Suprapubic skin (tissue), 4 donors: Measurements from ENCODE around the gene AAR2. TPM values are rescaled to one million over a fixed set of nuclear protein-coding genes. Genes with fewer than 3 reads are reported as not detected.

Experiments used
- DNase-seq, 2 donors: peaks; one replicate each; pipeline ENCODE4 v3.0.0-alpha.2; 2019; ENCODE audit warnings: low spot score in 2 of 2
- H3K27ac ChIP-seq: fragments of 200-600 bp; sonication (generic); one replicate; pipeline ENCODE4 v1.5.1; 2019
- H3K27me3 ChIP-seq: fragments of 200-600 bp; sonication (generic); one replicate; pipeline ENCODE4 v1.5.1; 2019
- H3K36me3 ChIP-seq: fragments of 200-600 bp; sonication (generic); one replicate; pipeline ENCODE4 v1.5.1; 2019
- H3K4me1 ChIP-seq: fragments of 200-600 bp; sonication (generic); one replicate; pipeline ENCODE4 v1.5.1; 2019
- H3K4me3 ChIP-seq: fragments of 200-600 bp; sonication (generic); one replicate; pipeline ENCODE4 v1.5.1; 2019; ENCODE audit warnings: mild to moderate bottlenecking
- H3K9me3 ChIP-seq: fragments of 200-600 bp; sonication (generic); one replicate; pipeline ENCODE4 v1.5.1; 2019
- EP300 ChIP-seq: sonication (generic); formaldehyde crosslinking; IDR thresholded peaks from one replicate; pipeline ENCODE4 v1.6.1; 2017; ENCODE audit warnings: antibody characterized with exemption
- POLR2A ChIP-seq, 2 donors: fragments of 450-650 bp; IDR thresholded peaks; one replicate each; pipeline ENCODE4 v1.6.1; 2017; ENCODE audit warnings: antibody characterized with exemption in 2 of 2, mild to moderate bottlenecking in 2 of 2, moderate library complexity in 2 of 2
- POLR2AphosphoS5 ChIP-seq, 3 donors: sonication (generic); formaldehyde crosslinking; IDR thresholded peaks; one replicate each; pipeline ENCODE4 v1.6.1; 2017; ENCODE audit warnings: antibody characterized with exemption in 3 of 3
- WGBS: methylation state at CpG from one replicate; pipeline ENCODE4 v1.1.5; 2018; 5-methylcytosine and 5-hydroxymethylcytosine counted together
- total RNA-seq, 4 donors: library from RNA; depleted of rRNA; stranded (reverse); fragments of >200 nt; gene quantifications; one replicate each; pipeline ENCODE4 v1.1.0, GENCODE V29; 2016
- TF ChIP-seq, protein P1 (sequence below), 2 donors: fragments of 200-600 bp in 1 of 2; fragments of 450-650 bp in 1 of 2; sonication (generic) in 1 of 2; IDR thresholded peaks; one replicate each; pipeline ENCODE4 v1.5.1; 2016 to 2019; ENCODE audit warnings: antibody characterized with exemption in 2 of 2, mild to moderate bottlenecking in 1 of 2, moderate library complexity in 1 of 2

Gene AAR2, protein sequence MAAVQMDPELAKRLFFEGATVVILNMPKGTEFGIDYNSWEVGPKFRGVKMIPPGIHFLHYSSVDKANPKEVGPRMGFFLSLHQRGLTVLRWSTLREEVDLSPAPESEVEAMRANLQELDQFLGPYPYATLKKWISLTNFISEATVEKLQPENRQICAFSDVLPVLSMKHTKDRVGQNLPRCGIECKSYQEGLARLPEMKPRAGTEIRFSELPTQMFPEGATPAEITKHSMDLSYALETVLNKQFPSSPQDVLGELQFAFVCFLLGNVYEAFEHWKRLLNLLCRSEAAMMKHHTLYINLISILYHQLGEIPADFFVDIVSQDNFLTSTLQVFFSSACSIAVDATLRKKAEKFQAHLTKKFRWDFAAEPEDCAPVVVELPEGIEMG
- 10 to 100 TPM; 34.4 to 54.6 (median 43.8) TPM for total RNA-seq

DNA sequence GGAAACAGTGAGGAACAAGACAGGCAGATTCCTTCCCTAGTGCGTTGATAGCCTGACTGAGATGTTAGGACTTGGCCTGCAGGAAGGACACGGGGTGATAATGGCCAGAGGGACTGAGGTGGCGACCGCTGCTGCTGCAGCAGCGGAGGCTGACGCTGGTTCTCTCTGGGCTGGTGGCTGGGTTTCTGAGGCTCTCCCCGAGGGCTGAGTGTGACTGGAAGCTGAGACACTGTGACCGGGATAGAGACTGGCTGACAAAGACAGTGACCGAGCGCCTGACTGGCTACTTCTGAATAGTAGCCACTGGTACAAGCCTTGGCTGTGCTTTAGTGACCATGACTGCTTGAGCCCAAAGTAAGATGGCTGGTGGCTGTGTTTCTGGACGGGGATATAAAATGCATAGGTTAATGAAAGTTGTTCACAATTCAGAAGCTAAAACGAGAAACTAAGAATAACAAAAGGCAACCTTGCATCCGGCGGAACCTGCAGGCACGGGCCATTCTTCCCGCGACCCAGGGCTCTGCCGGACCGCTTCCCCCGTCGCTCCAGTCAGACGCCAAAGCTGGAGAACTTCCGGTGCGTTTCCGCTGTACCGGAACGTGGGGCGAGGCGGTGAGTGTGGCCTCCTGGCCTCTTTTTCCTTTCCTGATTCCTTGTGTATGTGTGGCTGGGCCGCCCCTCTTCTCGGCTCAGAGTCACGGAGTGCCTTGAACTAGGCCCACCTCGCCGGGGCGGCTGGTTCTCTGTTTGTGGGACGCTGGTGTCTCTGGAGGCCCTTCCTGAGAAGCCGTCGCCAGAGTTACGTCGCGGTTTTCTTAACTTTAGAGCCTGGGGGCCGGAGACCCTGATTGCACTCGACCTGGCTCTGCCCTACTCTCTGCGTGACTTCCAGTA lies at the start of gene AAR2:
TSS of gene AAR2 (plus strand) at position 587 of the 894 bp plus-strand sequence. CDS start 3,391 bp downstream, outside the sequence.
- no peaks in the 10 kb centered on the region for H3K9me3 ChIP-seq
- H3K27ac ChIP-seq: peak within 1 kb of the TSS; percentile 85
- 12% methylated on average over 39 of the region's 44 CpGs for WGBS
- TF ChIP-seq EP300: no peak
- TF ChIP-seq, protein P1, sequence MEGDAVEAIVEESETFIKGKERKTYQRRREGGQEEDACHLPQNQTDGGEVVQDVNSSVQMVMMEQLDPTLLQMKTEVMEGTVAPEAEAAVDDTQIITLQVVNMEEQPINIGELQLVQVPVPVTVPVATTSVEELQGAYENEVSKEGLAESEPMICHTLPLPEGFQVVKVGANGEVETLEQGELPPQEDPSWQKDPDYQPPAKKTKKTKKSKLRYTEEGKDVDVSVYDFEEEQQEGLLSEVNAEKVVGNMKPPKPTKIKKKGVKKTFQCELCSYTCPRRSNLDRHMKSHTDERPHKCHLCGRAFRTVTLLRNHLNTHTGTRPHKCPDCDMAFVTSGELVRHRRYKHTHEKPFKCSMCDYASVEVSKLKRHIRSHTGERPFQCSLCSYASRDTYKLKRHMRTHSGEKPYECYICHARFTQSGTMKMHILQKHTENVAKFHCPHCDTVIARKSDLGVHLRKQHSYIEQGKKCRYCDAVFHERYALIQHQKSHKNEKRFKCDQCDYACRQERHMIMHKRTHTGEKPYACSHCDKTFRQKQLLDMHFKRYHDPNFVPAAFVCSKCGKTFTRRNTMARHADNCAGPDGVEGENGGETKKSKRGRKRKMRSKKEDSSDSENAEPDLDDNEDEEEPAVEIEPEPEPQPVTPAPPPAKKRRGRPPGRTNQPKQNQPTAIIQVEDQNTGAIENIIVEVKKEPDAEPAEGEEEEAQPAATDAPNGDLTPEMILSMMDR (IDR thresholded peaks at IDR 0.05): no peak
- peak in 1 of 2 donors; percentile 40 for TF ChIP-seq POLR2A (IDR thresholded peaks at IDR 0.05)
- peak in 1 of 3 donors; percentile 93 for TF ChIP-seq POLR2AphosphoS5 (IDR thresholded peaks at IDR 0.05)
- peaks cover 16% of the 10 kb centered on the region for H3K36me3 ChIP-seq
- H3K4me1 ChIP-seq: peaks cover 22% of the 10 kb centered on the region
- no peaks in the 10 kb centered on the region for H3K27me3 ChIP-seq
- H3K4me3 ChIP-seq: peak within 1 kb of the TSS; percentile 82
- DNase-seq: peak; percentile 86 to 91

DNA sequence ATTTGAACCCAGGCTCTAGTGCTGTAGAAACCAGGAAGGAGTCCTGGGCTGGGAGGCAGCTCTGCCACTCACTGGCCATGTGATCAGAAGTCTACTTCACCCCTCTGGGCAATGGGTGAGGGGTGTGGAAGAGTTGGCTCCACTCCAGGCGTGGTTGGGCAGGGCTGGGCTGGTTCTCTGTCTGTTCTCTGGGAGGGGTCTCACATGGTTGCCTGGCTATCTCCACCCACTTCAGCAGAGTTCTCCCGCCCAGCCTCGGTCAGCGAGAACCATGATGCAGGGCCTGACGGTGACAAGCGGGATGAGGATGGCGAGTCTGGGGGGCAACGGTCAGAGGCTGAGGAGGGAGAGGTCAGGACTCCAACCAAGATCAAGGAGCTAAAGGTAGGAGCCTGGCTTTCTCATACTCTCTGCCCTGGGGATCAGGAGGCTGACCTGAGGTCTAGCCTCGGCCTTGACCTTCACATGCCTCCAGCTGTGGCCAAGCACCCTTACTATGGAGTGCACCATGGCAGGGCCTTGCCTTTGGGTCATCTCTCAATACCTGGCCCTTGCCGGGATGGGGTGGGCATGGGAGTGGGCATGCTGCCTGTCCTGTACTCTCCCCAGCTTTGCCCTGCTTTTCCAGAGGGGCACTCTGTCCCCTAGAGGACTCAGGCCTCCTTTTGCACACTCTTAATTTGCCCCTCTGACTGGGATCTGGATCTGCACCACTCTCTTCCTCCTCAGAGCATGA lies 42.1 kb upstream of the AAR2 start:
- WGBS: 81% methylated on average over 9 of the region's 10 CpGs
- H3K9me3 ChIP-seq: no peaks in the 10 kb centered on the region
- no peaks in the 10 kb centered on the region for H3K27me3 ChIP-seq
- no peak overlapping the region for H3K4me3 ChIP-seq
- H3K4me1 ChIP-seq: no peaks in the 10 kb centered on the region
- no peak for DNase-seq
- TF ChIP-seq, protein P1 (IDR thresholded peaks at IDR 0.05): no peak
- TF ChIP-seq POLR2AphosphoS5 (IDR thresholded peaks at IDR 0.05) (no peak), POLR2A (IDR thresholded peaks at IDR 0.05) (no peak), EP300 (no peak)
- H3K27ac ChIP-seq: no peak overlapping the region
- H3K36me3 ChIP-seq: peaks cover 75% of the 10 kb centered on the region

DNA sequence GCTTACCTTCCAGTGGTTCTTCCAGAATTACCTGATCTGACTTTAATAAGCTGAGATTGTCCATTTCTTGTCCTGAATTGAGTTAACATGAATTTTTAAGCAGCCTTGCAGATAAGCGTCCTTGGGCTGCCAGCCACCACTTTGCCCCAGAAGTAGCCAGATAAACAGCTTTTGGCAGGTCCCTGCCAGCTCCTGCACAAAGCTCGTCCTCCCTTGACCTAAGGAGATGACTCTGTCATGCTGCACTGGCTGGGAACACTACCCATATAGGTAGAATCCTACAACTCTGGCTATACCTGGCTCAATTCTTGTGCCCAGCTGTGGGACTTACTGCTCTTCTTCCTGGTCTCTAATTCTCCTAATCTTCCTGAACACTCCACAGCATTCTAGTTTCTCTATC lies 39.6 kb upstream of the AAR2 start:
- peaks cover 2% of the 10 kb centered on the region for H3K4me1 ChIP-seq
- H3K27ac ChIP-seq: no peak overlapping the region
- H3K36me3 ChIP-seq: peaks cover 54% of the 10 kb centered on the region
- no peak for TF ChIP-seq POLR2A (IDR thresholded peaks at IDR 0.05)
- no peak for TF ChIP-seq EP300
- TF ChIP-seq POLR2AphosphoS5 (IDR thresholded peaks at IDR 0.05): no peak
- TF ChIP-seq, protein P1 (IDR thresholded peaks at IDR 0.05): no peak
- no peak overlapping the region for H3K4me3 ChIP-seq
- WGBS: 89% methylated on average over 2 of the region's 2 CpGs
- no peaks in the 10 kb centered on the region for H3K27me3 ChIP-seq
- H3K9me3 ChIP-seq: no peaks in the 10 kb centered on the region
- no peak for DNase-seq

DNA sequence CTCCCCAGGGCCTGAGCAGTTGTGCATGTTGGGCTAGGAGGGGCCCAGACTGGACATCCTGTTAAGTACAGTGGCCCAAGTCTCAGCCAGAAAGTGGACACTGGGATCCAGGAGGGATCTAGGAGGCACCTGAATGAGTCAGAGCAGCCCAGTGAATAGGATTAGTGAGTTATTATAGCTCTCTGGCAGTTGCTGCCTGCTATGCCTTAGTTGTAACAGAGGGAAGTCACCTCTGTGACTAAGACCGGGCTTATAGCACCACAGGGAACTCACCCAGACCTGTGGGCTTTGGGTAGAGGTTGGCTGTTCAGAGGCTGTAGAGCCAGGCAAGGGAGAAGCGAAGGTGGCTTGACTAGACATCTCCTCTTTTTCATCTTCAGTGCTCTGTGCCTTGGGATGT lies 39.0 kb upstream of the AAR2 start:
- H3K27me3 ChIP-seq: no peaks in the 10 kb centered on the region
- H3K4me3 ChIP-seq: no peak overlapping the region
- no peak overlapping the region for H3K27ac ChIP-seq
- no peak for TF ChIP-seq POLR2A (IDR thresholded peaks at IDR 0.05)
- no peaks in the 10 kb centered on the region for H3K9me3 ChIP-seq
- peaks cover 60% of the 10 kb centered on the region for H3K36me3 ChIP-seq
- H3K4me1 ChIP-seq: peaks cover 2% of the 10 kb centered on the region
- DNase-seq: no peak
- WGBS: 100% methylated on average over 2 of the region's 2 CpGs
